Stimulated activated naive CD8-positive, alpha-beta T cell treated with anti-CD3 and anti-CD28 coated beads, Interleukin-15, Interleukin-2, amounts not matched to agents 100 ng/mL and 50 ng/mL, for 24 hours (primary cell): ENCODE data around the gene PRSS50.

Experiments used
- H3K27ac Mint-ChIP-seq: one replicate; pipeline ENCODE4 v1.8.0; 2021; ENCODE audit warnings: mild to moderate bottlenecking, mixed read lengths
- H3K27me3 Mint-ChIP-seq: one replicate; pipeline ENCODE4 v1.8.0; 2021; ENCODE audit warnings: mixed read lengths
- H3K36me3 Mint-ChIP-seq: one replicate; pipeline ENCODE4 v1.8.0; 2021; ENCODE audit warnings: low read depth, mixed read lengths
- H3K4me1 Mint-ChIP-seq: one replicate; pipeline ENCODE4 v1.8.0; 2021; ENCODE audit warnings: low read depth, mixed read lengths
- H3K4me3 Mint-ChIP-seq: one replicate; pipeline ENCODE4 v1.8.0; 2021; ENCODE audit warnings: mild to moderate bottlenecking, mixed read lengths
- H3K9me3 Mint-ChIP-seq: one replicate; pipeline ENCODE4 v1.8.0; 2021; ENCODE audit warnings: mixed read lengths

Gene PRSS50

DNA sequence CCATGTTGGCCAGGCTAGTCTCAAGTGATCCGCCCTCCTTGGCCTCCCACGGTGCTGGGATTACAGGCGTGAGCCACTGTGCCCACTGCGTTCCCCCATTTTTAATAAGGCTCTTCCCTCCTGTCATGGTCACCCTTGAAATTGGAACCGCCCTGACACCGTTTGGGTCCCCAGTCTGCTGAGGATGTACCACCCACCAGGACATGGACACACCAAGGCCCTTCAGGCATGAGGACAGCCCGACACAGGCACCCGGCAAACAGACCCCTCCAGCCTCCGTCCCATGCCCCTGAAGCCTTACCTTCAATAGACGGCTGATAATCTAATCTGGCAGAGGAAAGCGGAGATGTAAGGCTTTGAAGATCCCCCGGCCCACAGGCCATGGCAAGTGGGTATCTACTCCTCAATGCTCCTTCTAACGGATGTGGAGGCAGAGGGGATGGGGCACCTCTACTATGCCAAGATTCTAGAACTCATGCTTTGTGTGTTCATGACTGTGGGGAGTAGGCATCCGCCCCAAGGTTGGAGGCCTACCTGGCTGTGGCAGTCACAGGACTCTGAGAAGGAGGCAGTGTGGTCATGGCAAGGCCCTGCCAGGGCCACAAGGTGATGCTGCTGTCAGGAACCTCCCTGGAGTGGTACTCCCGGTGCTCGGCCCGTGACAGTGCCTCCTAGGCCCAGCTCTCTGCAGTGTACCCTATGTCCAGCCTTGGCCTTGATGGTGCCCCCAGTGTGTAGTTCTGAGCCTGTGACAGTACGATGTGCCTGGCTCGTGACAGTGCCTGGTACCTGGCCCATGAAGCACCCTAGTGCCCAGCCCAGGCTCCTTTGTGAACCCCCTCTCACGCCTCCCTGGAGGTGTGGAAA lies 18.6 kb upstream of the PRSS50 start:
- no peak overlapping the region for H3K27ac Mint-ChIP-seq
- no peak overlapping the region for H3K4me3 Mint-ChIP-seq
- H3K9me3 Mint-ChIP-seq = no peaks in the 10 kb centered on the region
- H3K27me3 Mint-ChIP-seq = peaks cover 14% of the 10 kb centered on the region
- no peaks in the 10 kb centered on the region for H3K4me1 Mint-ChIP-seq
- no peaks in the 10 kb centered on the region for H3K36me3 Mint-ChIP-seq

GRCh38 chr3:46734773-46735172 lies 17.1 kb upstream of the PRSS50 start:
- no peaks in the 10 kb centered on the region for H3K4me1 Mint-ChIP-seq
- no peak overlapping the region for H3K4me3 Mint-ChIP-seq
- no peaks in the 10 kb centered on the region for H3K9me3 Mint-ChIP-seq
- H3K27me3 Mint-ChIP-seq = peaks cover 19% of the 10 kb centered on the region
- H3K36me3 Mint-ChIP-seq = no peaks in the 10 kb centered on the region
- no peak overlapping the region for H3K27ac Mint-ChIP-seq

DNA sequence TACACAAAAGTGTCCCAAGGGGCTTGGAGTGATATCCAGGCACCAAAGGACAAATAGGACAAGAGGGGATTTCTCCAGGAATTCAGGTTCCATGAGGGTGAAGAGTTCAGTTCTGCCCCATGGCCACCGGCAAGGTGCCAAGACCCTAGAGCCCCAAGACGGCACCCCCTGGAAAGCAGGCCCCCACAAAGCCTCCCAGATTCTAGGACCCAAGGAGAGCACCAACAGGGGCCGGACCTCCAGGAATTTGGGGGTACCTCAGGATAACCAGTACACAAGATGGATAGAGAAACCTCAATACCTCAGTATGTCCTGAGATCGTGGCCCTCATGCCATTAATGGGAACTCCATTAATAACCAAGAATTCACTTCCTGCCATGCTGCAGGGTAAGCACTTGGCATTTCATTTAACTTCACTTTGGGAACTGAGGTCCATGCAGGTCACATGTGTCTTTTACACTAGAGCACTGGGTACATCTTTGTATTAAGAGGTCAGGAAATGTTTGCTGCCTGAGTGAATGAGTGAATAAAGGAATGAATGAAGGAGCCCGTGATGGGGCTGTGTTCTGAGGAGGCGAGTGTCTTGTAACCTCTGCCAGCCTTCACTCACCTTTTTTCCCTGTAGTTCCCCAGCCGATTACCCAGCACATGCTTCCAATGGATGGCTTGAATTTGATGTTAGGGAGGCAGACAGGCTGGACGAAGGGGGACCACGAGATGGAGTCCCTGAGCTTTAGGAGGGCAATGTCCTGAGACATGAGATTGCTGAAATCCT lies 15.5 kb upstream of the PRSS50 start:
- Mint-ChIP-seq H3K36me3 (no peaks in the 10 kb centered on the region), H3K4me3 (no peak overlapping the region), H3K9me3 (no peaks in the 10 kb centered on the region), H3K27ac (no peak overlapping the region), H3K4me1 (no peaks in the 10 kb centered on the region), H3K27me3 (peaks cover 26% of the 10 kb centered on the region)

DNA sequence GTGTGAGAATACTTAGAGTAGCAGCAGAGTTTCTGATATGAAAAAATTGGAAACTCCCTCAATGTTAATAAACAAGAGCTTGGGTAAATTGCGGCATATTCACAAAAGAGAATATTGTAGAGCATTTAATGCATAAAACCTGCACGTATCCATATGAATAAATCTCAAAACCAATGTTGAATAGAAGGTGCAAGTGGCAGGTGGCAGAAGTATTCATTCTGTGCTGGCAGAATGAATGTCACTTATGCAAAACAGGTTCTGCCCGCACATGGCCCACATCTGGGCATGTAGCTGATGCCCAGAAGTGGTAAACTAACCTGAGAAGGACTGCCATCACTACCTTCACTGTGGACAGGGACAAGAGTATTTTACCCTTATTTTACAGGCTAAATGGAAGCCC lies 14.1 kb upstream of the PRSS50 start:
- Mint-ChIP-seq H3K4me1 (no peaks in the 10 kb centered on the region), H3K27me3 (peaks cover 18% of the 10 kb centered on the region)

DNA sequence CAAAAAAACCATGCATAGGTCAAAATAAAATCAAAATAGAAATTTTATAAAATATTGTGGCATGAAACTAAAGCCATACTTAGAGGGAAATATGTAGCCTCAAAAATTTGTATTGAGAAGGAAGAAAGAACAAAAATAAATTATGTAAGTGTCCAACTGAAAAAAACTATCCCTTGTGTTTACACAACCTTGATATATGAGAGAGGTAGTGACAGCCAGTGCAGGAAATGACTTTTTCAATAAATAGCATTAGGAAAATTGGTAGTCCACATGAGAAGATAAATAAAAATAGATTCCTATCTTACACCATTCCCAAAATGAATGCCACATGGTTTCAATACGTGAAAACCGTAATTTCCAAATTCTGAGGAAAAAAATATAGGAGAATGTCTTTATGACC lies 13.2 kb upstream of the PRSS50 start:
- H3K27ac Mint-ChIP-seq = no peak overlapping the region
- no peaks in the 10 kb centered on the region for H3K9me3 Mint-ChIP-seq
- peaks cover 18% of the 10 kb centered on the region for H3K27me3 Mint-ChIP-seq
- H3K36me3 Mint-ChIP-seq = no peaks in the 10 kb centered on the region
- H3K4me1 Mint-ChIP-seq = no peaks in the 10 kb centered on the region
- no peak overlapping the region for H3K4me3 Mint-ChIP-seq

More for the DNA sequence above, 14.1 kb upstream of the PRSS50 start:
- Mint-ChIP-seq H3K4me3 (no peak overlapping the region), H3K9me3 (no peaks in the 10 kb centered on the region), H3K27ac (no peak overlapping the region), H3K36me3 (no peaks in the 10 kb centered on the region)

DNA sequence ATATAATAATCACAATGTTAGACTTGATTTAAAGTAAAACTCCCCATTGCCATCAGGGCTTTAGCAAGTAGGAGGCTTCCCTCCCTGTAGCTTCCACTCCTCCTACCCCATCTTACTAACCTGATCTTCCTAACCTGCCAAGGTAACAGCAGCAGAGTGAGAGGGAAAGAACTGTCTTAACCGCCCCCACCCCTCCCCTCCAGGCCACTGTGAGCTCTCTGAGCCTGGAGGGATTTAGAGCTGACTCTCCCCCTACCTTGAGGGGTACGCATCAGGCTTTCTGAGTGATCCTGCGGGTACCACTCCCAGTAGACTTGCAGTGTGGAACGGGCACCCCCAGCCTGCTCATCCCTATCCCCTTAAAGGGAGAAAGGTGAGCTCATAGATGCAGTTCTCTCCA lies 11.4 kb upstream of the PRSS50 start:
- Mint-ChIP-seq H3K27ac (no peak overlapping the region), H3K27me3 (peaks cover 14% of the 10 kb centered on the region), H3K9me3 (no peaks in the 10 kb centered on the region), H3K36me3 (no peaks in the 10 kb centered on the region), H3K4me1 (no peaks in the 10 kb centered on the region), H3K4me3 (no peak overlapping the region)

- Mint-ChIP-seq H3K9me3 (no peaks in the 10 kb centered on the region), H3K36me3 (no peaks in the 10 kb centered on the region), H3K4me1 (no peaks in the 10 kb centered on the region), H3K27me3 (peaks cover 11% of the 10 kb centered on the region), H3K27ac (no peak overlapping the region), H3K4me3 (no peak overlapping the region)
Measured at GRCh38 chr3:46725621-46726314, 8.1 kb upstream of the PRSS50 start.

DNA sequence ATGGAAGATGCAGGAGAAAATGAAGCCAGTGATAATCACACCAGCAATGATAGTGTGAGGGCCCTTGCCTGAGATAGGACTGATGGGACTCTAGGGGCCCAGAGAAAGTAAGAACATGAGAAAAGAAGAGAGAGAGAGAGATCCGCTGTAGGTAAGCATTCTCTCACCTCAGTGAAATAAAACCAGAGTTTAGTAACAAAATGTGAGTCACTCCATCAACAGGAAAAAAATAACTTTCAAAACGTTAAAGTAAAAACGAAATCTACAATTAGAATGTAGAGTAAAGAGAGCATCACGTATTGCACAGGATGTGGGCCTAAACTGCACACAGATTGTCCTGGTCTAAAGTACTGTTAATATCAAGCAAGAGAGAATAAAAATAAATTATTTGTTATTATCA lies 6.8 kb upstream of the PRSS50 start:
- Mint-ChIP-seq H3K4me3 (no peak overlapping the region), H3K27me3 (peaks cover 11% of the 10 kb centered on the region), H3K27ac (no peak overlapping the region), H3K36me3 (no peaks in the 10 kb centered on the region), H3K9me3 (no peaks in the 10 kb centered on the region), H3K4me1 (no peaks in the 10 kb centered on the region)

GRCh38 chr3:46722443-46722842 lies 4.8 kb upstream of the PRSS50 start:
- no peaks in the 10 kb centered on the region for H3K36me3 Mint-ChIP-seq

GRCh38 chr3:46721009-46721408 lies 3.3 kb upstream of the PRSS50 start:
- Mint-ChIP-seq H3K4me3 (no peak overlapping the region), H3K27me3 (peaks cover 11% of the 10 kb centered on the region), H3K4me1 (peaks cover 3% of the 10 kb centered on the region), H3K36me3 (no peaks in the 10 kb centered on the region), H3K27ac (no peak overlapping the region), H3K9me3 (no peaks in the 10 kb centered on the region)

More at GRCh38 chr3:46722443-46722842, 4.8 kb upstream of the PRSS50 start:
- Mint-ChIP-seq H3K4me3 (no peak overlapping the region), H3K27me3 (peaks cover 11% of the 10 kb centered on the region), H3K27ac (no peak overlapping the region), H3K9me3 (no peaks in the 10 kb centered on the region), H3K4me1 (peaks cover 3% of the 10 kb centered on the region)

DNA sequence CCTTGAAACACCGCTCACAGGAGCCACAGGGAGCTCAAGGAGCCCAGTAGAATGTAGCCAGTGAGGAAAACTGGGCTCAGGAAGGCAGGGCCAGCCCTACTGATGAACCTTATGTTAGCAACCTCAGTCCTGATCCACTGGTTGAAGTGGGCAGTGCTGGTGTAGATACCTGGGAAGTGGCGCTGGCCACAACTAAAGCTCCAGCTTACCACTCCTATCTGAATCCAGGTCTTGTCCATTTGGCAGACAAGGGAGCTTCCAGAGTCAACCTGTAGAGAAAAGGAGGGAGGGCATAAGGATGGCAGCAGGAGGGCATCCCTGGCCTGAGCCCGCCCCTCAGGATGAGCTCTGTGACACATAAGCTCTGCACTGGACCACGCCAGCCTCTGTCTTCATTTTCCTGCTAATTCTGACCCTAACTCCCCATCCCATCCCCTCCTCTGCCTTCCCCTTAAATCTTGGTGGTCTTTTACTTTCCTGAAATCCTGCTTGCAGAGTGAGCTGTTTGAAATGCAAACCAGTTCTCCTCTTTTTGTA lies 2.1 kb upstream of the PRSS50 start:
- Mint-ChIP-seq H3K27ac (no peak overlapping the region), H3K27me3 (peaks cover 11% of the 10 kb centered on the region), H3K9me3 (no peaks in the 10 kb centered on the region), H3K4me1 (peaks cover 3% of the 10 kb centered on the region), H3K36me3 (no peaks in the 10 kb centered on the region), H3K4me3 (no peak overlapping the region)

GRCh38 chr3:46719044-46719565 lies 1.4 kb upstream of the PRSS50 start:
- Mint-ChIP-seq H3K27ac (no peak overlapping the region), H3K9me3 (no peaks in the 10 kb centered on the region), H3K36me3 (no peaks in the 10 kb centered on the region), H3K4me3 (no peak overlapping the region), H3K4me1 (peaks cover 3% of the 10 kb centered on the region), H3K27me3 (peaks cover 11% of the 10 kb centered on the region)

GRCh38 chr3:46716461-46717441 lies 918 bp downstream of the PRSS50 start:
- H3K4me1 Mint-ChIP-seq = peaks cover 3% of the 10 kb centered on the region
- H3K27me3 Mint-ChIP-seq = peaks cover 11% of the 10 kb centered on the region
- no peak overlapping the region for H3K4me3 Mint-ChIP-seq
- no peaks in the 10 kb centered on the region for H3K9me3 Mint-ChIP-seq
- H3K36me3 Mint-ChIP-seq = no peaks in the 10 kb centered on the region
- H3K27ac Mint-ChIP-seq = no peak overlapping the region
